K562 (cell line): ENCODE results near the gene RNASE4. TPM values are rescaled to one million over a fixed set of nuclear protein-coding genes. Genes with fewer than 3 reads are reported as not detected.

Experiments
- AFF4 ChIP-seq: sonication (generic); formaldehyde crosslinking; IDR thresholded peaks from 2 replicates; pipeline ENCODE4 v1.8.0; 2023; ENCODE audit warnings: mild to moderate bottlenecking, missing genetic modification reagents
- DLX4 ChIP-seq: fragments of 250-450 bp; sonication (Bioruptor Pico); IDR thresholded peaks from 2 replicates; pipeline ENCODE4 v1.6.1; 2021; ENCODE audit warnings: mild to moderate bottlenecking
- MAFG ChIP-seq: fragments of 450-650 bp; conservative IDR thresholded peaks from 2 replicates; pipeline ENCODE4 v1.6.1; 2016; ENCODE audit warnings: missing genetic modification characterization, missing compliant biosample characterization
- MTA1 ChIP-seq: fragments of 450-650 bp; IDR thresholded peaks from 2 replicates; pipeline ENCODE4 v1.6.1; 2017; ENCODE audit warnings: borderline replicate concordance
- NEUROD1 ChIP-seq: fragments of 150-350 bp; IDR thresholded peaks from 2 replicates; pipeline ENCODE4 v1.6.1; 2014; ENCODE audit warnings: borderline replicate concordance, low read length, low read depth; ENCODE audit not compliant: partially characterized antibody
- NFE2 ChIP-seq: IDR thresholded peaks from 2 replicates; pipeline ENCODE4 v1.6.1; 2014; ENCODE audit warnings: antibody characterized with exemption, low read depth
- SIN3B ChIP-seq: fragments of 450-650 bp; IDR thresholded peaks from 2 replicates; pipeline ENCODE4 v1.6.1; 2017; ENCODE audit warnings: low read depth, mild to moderate bottlenecking, moderate library complexity
- SIX5 ChIP-seq, 2 experiments: IDR thresholded peaks; 2 replicates each; pipeline ENCODE4 v1.6.1; 2011; ENCODE audit warnings: low read length in 2 of 2, borderline replicate concordance in 1 of 2, low read depth in 1 of 2, mild to moderate bottlenecking in 1 of 2, moderate library complexity in 1 of 2; ENCODE audit not compliant: insufficient read depth in 1 of 2
- ZBTB40 ChIP-seq, 2 experiments: fragments of 450-650 bp in 1 of 2; sonication (generic) in 1 of 2; formaldehyde crosslinking in 1 of 2; IDR thresholded peaks; 2 replicates each; pipeline versions ENCODE4 v1.7.1 to v1.9.0; 2016 to 2022; ENCODE audit warnings: inconsistent platforms in 1 of 2, mild to moderate bottlenecking in 1 of 2, missing genetic modification reagents in 1 of 2
- ZEB2 ChIP-seq: fragments of 450-650 bp; IDR thresholded peaks from 2 replicates; pipeline ENCODE4 v1.6.1; 2016
- ZNF12 ChIP-seq: sonication (generic); formaldehyde crosslinking; IDR thresholded peaks from 2 replicates; pipeline ENCODE4 v1.4.0; 2020; ENCODE audit warnings: mild to moderate bottlenecking, missing genetic modification reagents
- ZNF134 ChIP-seq: fragments of 250-450 bp; sonication (Bioruptor Pico); conservative IDR thresholded peaks from 2 replicates; pipeline ENCODE4 v1.4.0; 2020
- ZNF143 ChIP-seq: sonication (generic); formaldehyde crosslinking; IDR thresholded peaks from 2 replicates; pipeline ENCODE4 v1.9.0; 2022; ENCODE audit warnings: mild to moderate bottlenecking, missing genetic modification reagents
- polyA plus RNA-seq, 8 experiments: library from polyadenylated mRNA; depleted of rRNA in 4 of 8; stranded (reverse) in 5 of 8; unstranded in 3 of 8; fragments of >200 nt; fragmentation: Nextera tagmentation in 2 of 8; fragmentation: Illumina TruSeq in 1 of 8; extraction: Ambion mirVana in 2 of 8; extraction: Trizol in 1 of 8; gene quantifications; 2 replicates each; pipeline versions ENCODE4 v1.2.1 to v1.2.3, GENCODE V29; 2011 to 2014; ENCODE audit warnings: inconsistent platforms in 1 of 8, missing spikeins in 1 of 8
- total RNA-seq, 7 experiments: library from RNA; depleted of rRNA in 6 of 7; stranded (reverse); fragments of >200 nt in 6 of 7; fragmentation: Illumina TruSeq in 2 of 7; extraction: Trizol in 2 of 7; gene quantifications; 2 replicates each; pipeline versions ENCODE4 v1.2.1 to v1.2.3, GENCODE V29; 2011 to 2021; ENCODE audit warnings: low replicate concordance in 1 of 7

Gene RNASE4
- total and polyA plus RNA-seq, 9 of the 15 experiments (the other 6 are each of a cell fraction or from before 2014, with no cell fraction given) = 0.09 to 0.22 (median 0.13) TPM; not detected in 2

GRCh38 chr14:20662968-20663732 lies 21.2 kb upstream of the RNASE4 start (continued):
- no peak for TF ChIP-seq NEUROD1
- no peak for TF ChIP-seq NFE2
- no peak for TF ChIP-seq SIX5 (IDR thresholded peaks at IDR 0.05; ENCODE audit: borderline replicate concordance in 1 of 2, insufficient read depth in 1 of 2, low read depth in 1 of 2, low read length in 2 of 2)
- TF ChIP-seq ZBTB40 (IDR thresholded peaks at IDR 0.05) = peak; percentile 74
- TF ChIP-seq ZBTB40 (CRISPR knock-in tag; IDR thresholded peaks at IDR 0.05) = no peak
- no peak for TF ChIP-seq AFF4 (CRISPR knock-in tag)
- TF ChIP-seq DLX4 = no peak
- no peak for TF ChIP-seq MAFG (tag)
- TF ChIP-seq MTA1 = peak; percentile 20; the same call in 1 of the 2 replicates
- no peak for TF ChIP-seq ZNF143 (CRISPR knock-in tag)
- TF ChIP-seq SIN3B = no peak
- no peak for TF ChIP-seq ZNF134 (CRISPR knock-in tag)
- no peak for TF ChIP-seq ZNF12 (CRISPR knock-in tag)
- TF ChIP-seq ZEB2 = peak; percentile 90
